CD4-positive, alpha-beta T cell treated with Interferon gamma for 1 hour (primary cell): ENCODE results near the gene RRN3.
A peak's percentile ranks its signal among the peaks of the same experiment; 100 is the strongest.
"Not testable (repeated sequence)": the region's sequence is repeated elsewhere in the genome, so short reads cannot be mapped to it uniquely, and the experiment has no call there.

Experiments
- DNase-seq: peaks from one replicate; pipeline ENCODE4 v3.0.0-alpha.2; 2020

RRN3 gene, protein sequence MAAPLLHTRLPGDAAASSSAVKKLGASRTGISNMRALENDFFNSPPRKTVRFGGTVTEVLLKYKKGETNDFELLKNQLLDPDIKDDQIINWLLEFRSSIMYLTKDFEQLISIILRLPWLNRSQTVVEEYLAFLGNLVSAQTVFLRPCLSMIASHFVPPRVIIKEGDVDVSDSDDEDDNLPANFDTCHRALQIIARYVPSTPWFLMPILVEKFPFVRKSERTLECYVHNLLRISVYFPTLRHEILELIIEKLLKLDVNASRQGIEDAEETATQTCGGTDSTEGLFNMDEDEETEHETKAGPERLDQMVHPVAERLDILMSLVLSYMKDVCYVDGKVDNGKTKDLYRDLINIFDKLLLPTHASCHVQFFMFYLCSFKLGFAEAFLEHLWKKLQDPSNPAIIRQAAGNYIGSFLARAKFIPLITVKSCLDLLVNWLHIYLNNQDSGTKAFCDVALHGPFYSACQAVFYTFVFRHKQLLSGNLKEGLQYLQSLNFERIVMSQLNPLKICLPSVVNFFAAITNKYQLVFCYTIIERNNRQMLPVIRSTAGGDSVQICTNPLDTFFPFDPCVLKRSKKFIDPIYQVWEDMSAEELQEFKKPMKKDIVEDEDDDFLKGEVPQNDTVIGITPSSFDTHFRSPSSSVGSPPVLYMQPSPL

GRCh38 chr16:15093955-15094827 lies at the start of gene RRN3:
Gene RRN3, minus strand, starts transcription at chr16:15094272. Its CDS starts 39 bp downstream, at chr16:15094233.
- DNase-seq: peak; percentile 87

DNA sequence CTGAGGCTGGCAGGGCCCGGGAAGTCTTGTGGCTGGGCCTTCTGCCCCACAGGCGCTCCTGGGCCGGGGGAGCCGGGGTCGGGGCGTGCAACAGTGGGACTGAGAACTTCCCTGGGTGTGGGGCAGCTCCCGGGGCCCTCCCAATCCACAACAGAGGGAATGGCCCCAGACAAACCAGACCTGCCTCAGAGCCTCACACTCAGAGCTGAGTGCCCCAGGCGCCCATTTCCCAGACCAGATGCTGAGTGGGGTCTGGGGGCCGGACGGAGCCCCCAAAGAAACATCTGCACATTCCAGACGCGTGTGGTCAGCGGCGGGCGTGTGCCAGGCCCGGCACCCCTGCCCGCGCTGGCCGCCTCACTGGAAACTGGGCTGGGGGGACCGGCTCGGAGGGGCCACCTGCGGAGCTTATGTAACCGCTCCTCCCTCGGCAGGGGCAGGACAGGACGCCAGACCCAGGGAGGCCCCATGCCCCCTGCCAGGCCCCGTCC lies 49.6 kb upstream of the RRN3 start:
- DNase-seq: not testable (repeated sequence)

DNA sequence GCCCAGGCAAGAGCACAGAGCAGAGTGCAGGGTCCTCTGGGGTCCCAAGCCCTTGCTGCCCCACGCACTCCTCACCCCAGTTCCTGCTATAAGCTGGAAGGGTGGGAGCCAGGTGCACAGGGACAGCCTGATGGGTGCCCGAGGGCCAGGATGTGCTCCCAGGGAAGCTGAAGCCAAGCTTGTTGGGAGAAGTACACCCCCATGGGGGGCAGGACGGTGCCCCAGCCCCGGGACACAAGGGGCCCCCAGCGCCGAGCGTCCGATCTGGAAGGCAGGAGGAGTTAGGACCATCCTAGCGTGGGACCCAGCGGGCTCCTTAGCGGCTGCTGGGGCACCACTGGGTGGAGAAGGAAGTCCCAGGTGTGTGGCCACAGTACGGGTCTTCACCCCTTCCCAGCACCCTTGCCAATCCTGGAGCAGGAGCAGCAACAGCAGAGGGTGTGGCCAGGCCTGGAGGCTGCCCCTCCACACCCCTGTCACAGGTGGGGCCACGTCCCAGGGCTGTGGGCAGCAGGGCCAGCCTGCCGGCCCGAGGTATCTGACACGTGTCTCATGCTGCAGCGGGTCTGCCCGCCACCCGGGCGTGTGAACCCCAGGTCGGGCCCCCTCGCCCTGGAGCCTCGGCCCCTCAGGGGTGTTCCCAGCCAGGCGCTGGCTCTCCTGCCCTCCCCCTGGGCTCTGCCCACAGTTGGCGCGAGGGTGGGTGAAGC lies 49.0 kb upstream of the RRN3 start:
- not testable (repeated sequence) for DNase-seq

GRCh38 chr16:15142107-15142890 lies 48.2 kb upstream of the RRN3 start:
- not testable (repeated sequence) for DNase-seq

- DNase-seq: no peak
Observed at GRCh38 chr16:15141586-15141985, 47.5 kb upstream of the RRN3 start.

- not testable (repeated sequence) for DNase-seq
Observed at GRCh38 chr16:15140444-15141365, 46.6 kb upstream of the RRN3 start.

DNA sequence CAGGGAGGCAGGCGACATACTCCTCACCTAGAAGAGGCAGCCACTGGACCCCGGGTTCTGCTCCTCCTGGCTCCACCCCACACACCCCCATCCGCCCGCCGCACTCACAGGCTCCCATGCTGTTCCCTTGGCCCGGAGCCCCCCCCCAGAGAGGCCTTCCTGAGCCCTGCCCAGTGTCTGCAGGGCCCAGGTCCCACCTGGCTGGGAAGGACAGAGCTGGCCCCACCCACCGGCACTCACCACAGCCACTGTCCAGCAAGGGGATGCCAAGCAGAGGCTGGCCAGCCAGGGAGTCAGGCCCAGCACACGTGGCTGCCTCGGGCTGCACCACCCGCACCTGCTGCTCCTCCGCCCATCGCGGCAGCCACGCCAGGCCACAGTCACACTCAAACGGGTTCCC lies 43.4 kb upstream of the RRN3 start:
- not testable (repeated sequence) for DNase-seq

DNA sequence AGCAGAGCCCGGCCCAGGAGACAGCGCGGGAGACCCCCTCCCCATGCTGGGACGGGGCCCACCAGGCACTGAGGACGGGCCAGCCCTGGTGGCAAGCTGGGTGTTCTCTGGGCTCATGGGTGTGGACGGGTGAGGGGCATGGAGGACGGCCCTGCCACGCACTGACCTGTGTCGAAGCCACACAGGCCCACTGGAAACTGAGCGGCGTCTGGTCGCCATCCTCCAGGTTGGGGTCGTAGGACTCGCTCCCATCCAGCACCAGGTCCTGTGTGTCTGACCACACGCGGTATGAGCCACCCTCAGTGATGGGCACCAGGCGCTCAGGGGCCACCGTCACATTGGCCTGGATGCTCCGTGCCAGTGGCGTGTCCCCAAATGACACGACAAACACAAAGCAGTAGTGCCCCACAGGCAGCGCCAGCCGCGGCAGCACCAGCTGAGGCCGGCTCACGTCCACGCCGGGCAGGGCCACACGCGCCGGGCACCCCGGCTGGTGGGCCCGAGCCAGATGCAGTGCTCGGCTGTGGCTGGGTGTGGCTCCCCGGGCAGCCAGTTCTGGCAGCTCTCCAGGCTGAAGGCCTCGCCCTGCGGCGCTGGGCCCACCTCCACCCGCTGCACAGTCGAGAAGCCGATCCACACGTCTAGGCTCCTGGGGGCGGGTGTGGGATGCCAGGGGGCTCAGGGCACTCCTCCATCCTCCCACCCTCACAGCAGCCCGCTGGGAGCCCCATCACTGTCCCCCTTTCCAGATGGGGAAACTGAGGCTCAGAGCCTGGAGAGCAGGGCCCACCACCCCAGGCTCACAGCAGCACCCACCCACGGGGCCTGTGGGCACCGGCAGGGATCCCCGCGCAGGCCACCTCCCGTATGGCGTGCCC lies 41.6 kb upstream of the RRN3 start:
- not testable (repeated sequence) for DNase-seq

GRCh38 chr16:15134752-15135482 lies 40.8 kb upstream of the RRN3 start:
- not testable (repeated sequence) for DNase-seq

DNA sequence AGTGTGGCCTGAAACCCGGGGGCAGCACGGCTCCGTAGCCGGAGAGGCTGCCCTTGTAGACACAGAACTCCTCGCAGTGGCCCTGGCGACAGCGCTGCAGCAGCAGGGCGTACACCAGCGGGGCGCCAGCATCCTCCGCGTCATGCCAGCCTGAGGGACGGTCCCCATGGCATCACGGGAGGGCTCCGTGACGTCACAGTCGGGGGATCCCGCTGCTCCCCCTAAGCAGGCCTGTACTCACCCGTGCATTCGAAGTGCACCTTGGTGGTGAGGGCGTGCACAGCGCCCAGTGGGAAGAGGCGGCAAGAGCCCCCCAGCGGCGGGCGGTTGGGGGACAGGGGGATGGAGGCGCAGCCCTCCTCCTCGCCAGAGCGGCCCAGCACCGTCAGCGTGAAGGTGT lies 39.5 kb upstream of the RRN3 start:
- not testable (repeated sequence) for DNase-seq

GRCh38 chr16:15132719-15133428 lies 38.8 kb upstream of the RRN3 start:
- not testable (repeated sequence) for DNase-seq

DNA sequence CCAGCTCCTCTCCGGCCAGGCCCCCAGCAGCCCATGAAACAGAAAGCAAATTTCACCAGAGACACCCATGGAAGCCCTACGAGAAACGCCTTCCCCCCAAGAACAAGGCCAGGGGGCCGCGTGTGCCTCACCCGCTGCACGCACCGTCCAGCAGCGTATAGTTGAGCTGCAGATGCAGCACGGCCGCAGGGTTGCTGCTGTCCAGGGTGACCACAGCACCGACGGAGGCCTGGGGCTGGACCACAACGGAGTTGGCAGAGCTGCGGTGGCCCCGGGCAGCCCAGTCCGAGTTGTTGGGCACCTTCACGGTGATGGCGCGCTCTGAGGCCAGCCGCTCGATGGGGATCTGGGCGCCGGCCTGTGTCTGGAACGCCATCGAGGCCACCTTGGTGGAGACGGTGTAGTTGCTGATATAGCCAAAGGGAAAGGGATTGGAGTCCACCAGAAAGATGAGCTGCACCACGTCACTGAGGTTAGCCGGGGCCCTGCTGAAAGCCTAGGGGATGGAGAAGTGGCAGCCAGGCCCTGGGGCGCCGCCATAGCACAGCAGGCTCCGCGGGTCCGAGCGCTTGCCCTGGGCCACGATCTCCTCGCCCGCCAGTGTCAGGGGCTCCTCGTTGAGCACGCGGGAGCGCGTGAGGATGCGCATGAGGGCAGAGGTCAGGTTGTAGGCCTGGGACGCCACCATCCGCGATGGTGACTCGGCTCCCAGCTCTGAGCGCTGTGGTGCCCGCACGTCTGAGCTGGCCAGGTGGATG lies 37.0 kb upstream of the RRN3 start:
- DNase-seq: not testable (repeated sequence)

DNA sequence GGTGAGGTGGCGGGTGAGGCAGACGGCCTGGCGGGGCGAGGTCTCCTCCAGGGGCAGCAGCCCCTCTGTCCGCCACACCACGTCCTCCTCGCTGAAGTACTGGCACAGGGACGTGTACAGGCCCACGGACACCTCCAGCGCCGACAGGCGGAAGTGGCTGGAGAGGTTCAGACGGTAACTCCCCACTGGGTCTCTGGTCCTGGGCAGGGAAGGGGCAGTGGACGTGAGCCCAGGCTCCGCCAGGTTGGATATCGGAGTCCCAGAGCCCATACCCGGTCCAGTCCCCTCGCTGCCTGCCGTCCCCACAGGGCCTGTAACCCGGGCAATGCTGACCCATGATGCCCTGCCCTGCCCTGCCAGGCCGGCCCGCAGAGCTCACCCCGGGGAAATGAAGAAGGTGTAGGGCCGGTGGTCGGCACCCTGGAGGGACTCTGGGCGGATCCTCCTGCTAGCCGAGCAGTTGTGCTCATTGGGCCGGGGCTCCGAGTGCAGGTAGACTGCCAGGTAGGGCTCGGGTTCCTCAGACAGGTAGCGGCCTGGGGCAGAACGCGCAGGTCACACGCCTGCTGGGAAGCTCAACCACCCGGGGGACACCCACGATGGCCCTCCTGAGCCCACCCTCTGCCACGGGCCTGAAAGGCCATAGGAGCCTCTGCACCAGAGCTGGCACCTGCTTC lies 36.3 kb upstream of the RRN3 start:
- not testable (repeated sequence) for DNase-seq

DNA sequence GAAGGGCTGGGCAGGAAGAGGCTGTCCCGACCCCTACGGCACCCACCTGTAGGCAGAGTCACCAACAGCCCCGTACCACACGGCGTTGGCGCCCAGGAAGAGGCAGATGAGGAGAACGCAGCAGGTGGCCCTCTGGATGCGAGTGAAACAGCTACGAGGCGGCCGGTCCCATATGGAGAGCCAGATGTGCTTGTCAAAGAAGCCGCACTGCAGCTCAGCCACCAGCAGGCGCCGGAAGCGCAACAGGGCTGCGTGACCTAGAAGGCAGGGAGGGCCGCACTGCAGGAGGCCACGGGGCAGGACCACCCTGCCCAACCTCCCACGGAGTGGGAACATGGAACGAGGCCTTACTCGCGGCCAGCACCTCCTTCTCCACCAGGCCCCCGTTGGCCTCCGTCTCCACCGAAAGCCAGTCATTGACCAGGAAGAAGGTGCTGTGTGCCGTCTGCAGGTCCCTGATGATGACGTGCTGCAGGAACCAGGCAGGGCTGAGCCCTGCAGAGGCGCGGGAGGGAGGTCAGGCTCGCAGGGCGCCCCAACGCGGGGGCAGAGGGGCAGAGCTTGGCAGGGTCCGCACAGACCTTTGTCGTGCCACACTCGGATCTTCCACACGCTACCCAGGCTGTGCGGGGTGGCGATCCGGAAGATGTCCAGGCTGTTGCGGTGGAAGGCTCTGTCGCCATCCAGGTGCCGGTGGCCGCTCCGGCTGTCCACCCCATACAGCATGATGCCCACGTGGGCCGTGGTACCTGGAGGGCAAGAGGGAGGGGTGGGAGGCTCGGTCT lies 33.8 kb upstream of the RRN3 start:
- not testable (repeated sequence) for DNase-seq

DNA sequence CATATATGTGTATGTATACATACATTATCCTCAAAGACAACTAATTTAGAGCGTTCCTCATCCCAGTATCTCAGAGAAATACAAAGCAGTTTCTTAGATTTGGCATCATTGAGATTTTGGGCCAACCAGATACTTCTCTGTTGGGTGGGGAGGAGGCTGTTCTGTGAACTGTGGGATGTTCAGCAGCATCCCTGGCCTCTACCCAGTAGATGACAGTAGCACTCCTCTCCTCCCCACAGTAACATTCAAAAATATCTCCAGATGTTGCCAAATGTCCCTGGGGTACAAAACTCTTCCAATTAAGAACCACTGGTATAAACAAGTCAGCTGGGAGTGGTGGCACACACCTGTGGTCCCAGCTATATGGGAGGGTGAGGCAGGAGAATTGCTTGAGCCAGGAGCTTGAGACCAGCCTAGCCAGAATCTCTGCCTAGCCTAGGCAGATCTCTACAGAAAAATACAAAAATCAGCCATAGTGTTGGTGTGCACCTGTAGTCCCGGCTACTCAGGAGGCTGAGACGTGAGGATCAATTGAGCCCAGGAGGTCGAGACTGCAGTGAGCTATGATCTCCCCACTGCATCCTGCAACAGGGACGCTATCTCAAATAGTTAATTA lies 6.4 kb upstream of the RRN3 start:
- not testable (repeated sequence) for DNase-seq
